SK-N-MC (cell line): ENCODE data around the gene CHTF18.

Experiments
- EZH2 ChIP-seq: fragments of 200-600 bp; sonication (generic); IDR thresholded peaks from one replicate; pipeline ENCODE4 v1.6.1; 2017; ENCODE audit warnings: antibody characterized with exemption
- POLR2AphosphoS5 ChIP-seq: IDR thresholded peaks from 2 replicates; pipeline ENCODE4 v1.6.1; 2012; ENCODE audit warnings: mild to moderate bottlenecking, low read depth, low read length, borderline replicate concordance

- no peak for TF ChIP-seq POLR2AphosphoS5
- TF ChIP-seq EZH2: no peak
Measured at GRCh38 chr16:813204-813915, 24.9 kb downstream of the CHTF18 start.
